HEK293T (cell line): ENCODE data around the gene AGL.

Source experiments
- CTCF ChIA-PET: fragments of 350-600 bp; formaldehyde crosslinking; extraction: SDS; loops from one replicate; lab custom pipeline; 2021; ENCODE audit warnings: antibody characterized with exemption, inconsistent platforms; lab: Yijun Ruan, JAX
- POLR2A ChIA-PET: fragments of 350-600 bp; formaldehyde crosslinking; extraction: SDS; loops from one replicate; lab custom pipeline; 2020; ENCODE audit warnings: antibody characterized with exemption, inconsistent platforms; lab: Yijun Ruan, JAX
- DNase-seq: peaks from one replicate; pipeline ENCODE4 v3.0.0; 2012; ENCODE audit warnings: mixed read lengths; ENCODE audit errors: extremely low spot score
- ARNT ChIP-seq: fragments of 450-650 bp; IDR thresholded peaks from 2 replicates; pipeline ENCODE4 v1.6.1; 2017; ENCODE audit warnings: mild to moderate bottlenecking
- BHLHE40 ChIP-seq: fragments of 450-650 bp; IDR thresholded peaks from 2 replicates; pipeline ENCODE4 v1.6.1; 2016; ENCODE audit warnings: mild to moderate bottlenecking, moderate library complexity, borderline replicate concordance
- CTBP1 ChIP-seq: fragments of 450-650 bp; IDR thresholded peaks from 2 replicates; pipeline ENCODE4 v1.6.1; 2016; ENCODE audit warnings: borderline replicate concordance
- ELF4 ChIP-seq: fragments of 450-650 bp; IDR thresholded peaks from 2 replicates; pipeline ENCODE4 v1.6.1; 2017; ENCODE audit warnings: antibody characterized with exemption
- FOXA1 ChIP-seq: fragments of 450-650 bp; IDR thresholded peaks from 2 replicates; pipeline ENCODE4 v1.6.1; 2016; ENCODE audit warnings: mild to moderate bottlenecking
- FOXK2 ChIP-seq: fragments of 450-650 bp; IDR thresholded peaks from 2 replicates; pipeline ENCODE4 v1.6.1; 2016; ENCODE audit warnings: mild to moderate bottlenecking
- FOXM1 ChIP-seq: fragments of 450-650 bp; IDR thresholded peaks from 2 replicates; pipeline ENCODE4 v1.6.1; 2017; ENCODE audit warnings: mild to moderate bottlenecking, borderline replicate concordance
- HDGF ChIP-seq: fragments of 450-650 bp; IDR thresholded peaks from 2 replicates; pipeline ENCODE4 v1.6.1; 2017; ENCODE audit warnings: antibody characterized with exemption, borderline replicate concordance
- L3MBTL2 ChIP-seq: fragments of 450-650 bp; conservative IDR thresholded peaks from 2 replicates; pipeline ENCODE4 v1.6.1; 2016; ENCODE audit warnings: mild to moderate bottlenecking
- LEF1 ChIP-seq: fragments of 450-650 bp; IDR thresholded peaks from 2 replicates; pipeline ENCODE4 v1.6.1; 2017; ENCODE audit warnings: mild to moderate bottlenecking, borderline replicate concordance
- NFRKB ChIP-seq: fragments of 450-650 bp; IDR thresholded peaks from 2 replicates; pipeline ENCODE4 v1.6.1; 2016; ENCODE audit warnings: mild to moderate bottlenecking, moderate library complexity
- PKNOX1 ChIP-seq: fragments of 450-650 bp; IDR thresholded peaks from 2 replicates; pipeline ENCODE4 v1.6.1; 2016
- SP1 ChIP-seq: fragments of 450-650 bp; IDR thresholded peaks from 2 replicates; pipeline ENCODE4 v1.6.1; 2017
- SUZ12 ChIP-seq: fragments of 450-650 bp; IDR thresholded peaks from 2 replicates; pipeline ENCODE4 v1.6.1; 2016; ENCODE audit warnings: mild to moderate bottlenecking
- TARDBP ChIP-seq: fragments of 450-650 bp; IDR thresholded peaks from 2 replicates; pipeline ENCODE4 v1.6.1; 2016
- ZNF384 ChIP-seq: fragments of 450-650 bp; IDR thresholded peaks from 2 replicates; pipeline ENCODE4 v1.6.1; 2016

Gene AGL

GRCh38 chr1:99964806-99965205 is 114.6 kb downstream of the AGL start:
- POLR2A ChIA-PET, result no interaction called here
- DNase-seq, result peak; percentile 21
- TF ChIP-seq ARNT, result no peak
- no peak for TF ChIP-seq L3MBTL2
- TF ChIP-seq NFRKB, result no peak
- no peak for TF ChIP-seq ZNF384
- TF ChIP-seq CTBP1, result no peak
- no peak for TF ChIP-seq BHLHE40
- CTCF ChIA-PET, result no interaction called here

GRCh38 chr1:99965646-99966375 is 115.7 kb downstream of the AGL start:
- TF ChIP-seq BHLHE40, result no peak
- POLR2A ChIA-PET, result no interaction called here
- DNase-seq, result no peak
- CTCF ChIA-PET, result no interaction called here

- ChIA-PET POLR2A (no interaction called here), CTCF (no interaction called here)
Measured at GRCh38 chr1:99968214-99968613, 118.1 kb downstream of the AGL start.

GRCh38 chr1:99969260-99969728 is 119.1 kb downstream of the AGL start:
- ChIA-PET POLR2A (interaction anchor here (0.7 to 2.2 kb wide), 17 partner anchors 9 to 203 kb away, joined by 3 to 18 read pairs (median 4); partner anchors contain the start of genes FRRS1, SASS6 and TRMT13), CTCF (no interaction called here)
- peak; percentile 17 for DNase-seq
- TF ChIP-seq FOXA1, result no peak

More at GRCh38 chr1:99968214-99968613, 118.1 kb downstream of the AGL start:
- TF ChIP-seq CTBP1 (no peak), SP1 (no peak), SUZ12 (no peak), BHLHE40 (no peak), TARDBP (no peak), ZNF384 (no peak), ELF4 (no peak)
- DNase-seq, result no peak

- DNase-seq, result peak; percentile 90
- CTCF ChIA-PET, result no interaction called here
- TF ChIP-seq CTBP1 (peak; percentile 81; the same call in 1 of the 2 replicates), SUZ12 (no peak), FOXA1 (no peak), ELF4 (peak; percentile 91), ARNT (no peak), L3MBTL2 (peak; percentile 77), FOXM1 (no peak), BHLHE40 (no peak), LEF1 (no peak; the same call in 1 of the 2 replicates), NFRKB (no peak), FOXK2 (no peak), PKNOX1 (no peak), SP1 (no peak)
- POLR2A ChIA-PET, result interaction anchor here (0.5 to 2.2 kb wide), 27 partner anchors 8 to 464 kb away, joined by 3 to 18 read pairs (median 4); partner anchors contain the start of genes AGL, FRRS1, SASS6 and TRMT13
Measured at GRCh38 chr1:99969729-99970621, 119.8 kb downstream of the AGL start, which contains the start of gene SLC35A3. SLC35A3 (plus strand) TSS chr1:99969996; CDS start chr1:99993555, 23,559 bp downstream.

- ChIA-PET POLR2A (interaction anchor here (0.5 to 2.2 kb wide), 15 partner anchors 7 to 463 kb away, joined by 3 to 18 read pairs (median 5); partner anchors contain the start of genes AGL, FRRS1, SASS6 and TRMT13), CTCF (no interaction called here)
- no peak for DNase-seq
- TF ChIP-seq ZNF384 (no peak), TARDBP (no peak), L3MBTL2 (no peak), FOXA1 (no peak), ELF4 (no peak), HDGF (no peak), CTBP1 (no peak), FOXK2 (no peak), SP1 (no peak), ARNT (no peak), LEF1 (no peak), PKNOX1 (no peak), SUZ12 (no peak), BHLHE40 (no peak), NFRKB (no peak)
Measured at GRCh38 chr1:99970713-99971255, 120.6 kb downstream of the AGL start.
